Stomach (tissue), 9 donors: ENCODE data around the gene KDM3B. TPM values are rescaled to one million over a fixed set of nuclear protein-coding genes. Genes with fewer than 3 reads are reported as not detected.

Source experiments
- DNase-seq, 2 donors: peaks; one replicate each; pipeline versions ENCODE4 v3.0.0 to v3.0.0-alpha.2; 2013 to 2019
- H3K27ac ChIP-seq, 5 donors: fragments of 200-600 bp in 4 of 5; sonication (generic) in 4 of 5; one replicate each; pipeline ENCODE4 v1.5.1; 2013 to 2019; ENCODE audit warnings: mild to moderate bottlenecking in 1 of 5, moderate library complexity in 1 of 5
- H3K27me3 ChIP-seq, 3 donors: fragments of 200-600 bp; sonication (generic); one replicate each; pipeline ENCODE4 v1.5.1; 2017 to 2019; ENCODE audit warnings: mixed run types in 1 of 3
- H3K36me3 ChIP-seq, 4 donors: fragments of 200-600 bp; sonication (generic); 1 replicate in 3 of 4; 2 replicates in 1 of 4; pipeline ENCODE4 v1.5.1; 2016 to 2019
- H3K4me1 ChIP-seq, 4 donors: fragments of 200-600 bp; sonication (generic); one replicate each; pipeline ENCODE4 v1.5.1; 2016 to 2019
- H3K4me3 ChIP-seq, 4 donors: fragments of 200-600 bp; sonication (generic) in 3 of 4; one replicate each; pipeline ENCODE4 v1.5.1; 2016 to 2019; ENCODE audit warnings: mild to moderate bottlenecking in 1 of 4
- H3K9me3 ChIP-seq, 4 donors: fragments of 200-600 bp; sonication (generic); one replicate each; pipeline ENCODE4 v1.5.1; 2016 to 2019
- CTCF ChIP-seq, 7 experiments: fragments of 450-650 bp in 4 of 7; fragments of 200-600 bp in 3 of 7; sonication (generic) in 3 of 7; IDR thresholded peaks; one replicate each; pipeline ENCODE4 v1.5.1; 2016 to 2019; ENCODE audit warnings: antibody characterized with exemption in 7 of 7, control low read depth in 2 of 7, mild to moderate bottlenecking in 1 of 7
- EP300 ChIP-seq: sonication (generic); formaldehyde crosslinking; IDR thresholded peaks from one replicate; pipeline ENCODE4 v1.6.1; 2017; ENCODE audit warnings: antibody characterized with exemption
- POLR2A ChIP-seq, 4 donors: fragments of 450-650 bp; IDR thresholded peaks; one replicate each; pipeline ENCODE4 v1.6.1; 2016; ENCODE audit warnings: antibody characterized with exemption in 4 of 4, control low read depth in 2 of 4, mild to moderate bottlenecking in 1 of 4, moderate library complexity in 1 of 4
- POLR2AphosphoS5 ChIP-seq, 3 donors: sonication (generic); formaldehyde crosslinking; IDR thresholded peaks; one replicate each; pipeline ENCODE4 v1.6.1; 2016; ENCODE audit warnings: antibody characterized with exemption in 3 of 3
- WGBS, 5 donors: extraction: QIAGEN DNeasy Blood & Tissue Kit in 3 of 5; methylation state at CpG; one replicate each; pipeline versions ENCODE4 v1.1.5 to v1.1.7; 2013 to 2018; 5-methylcytosine and 5-hydroxymethylcytosine counted together
- intact Hi-C: fragments of 100-400 bp; cut with DNase I; formaldehyde crosslinking; loops from one replicate; pipeline ENCODE4 v1.15.1; 2023; ENCODE audit warnings: low total_unique reads
- polyA plus RNA-seq, 3 donors: library from polyadenylated mRNA; stranded (reverse); fragments of 200-250 nt; gene quantifications; one replicate each; pipeline ENCODE4 v1.2.3, GENCODE V29; 2013
- total RNA-seq, 5 donors: library from RNA; depleted of rRNA; stranded (reverse); fragments of >200 nt; gene quantifications; one replicate each; pipeline versions ENCODE4 v1.1.0 to v1.2.3, GENCODE V29; 2014 to 2016
- donor health status: healthy with polysubstance abuse.
- donor health status: Bipolar disorder and iron deficiency.
- donor health status: healthy.

KDM3B gene
- total and polyA plus RNA-seq, 8 donors = 12.6 to 107 (median 51.0) TPM

DNA sequence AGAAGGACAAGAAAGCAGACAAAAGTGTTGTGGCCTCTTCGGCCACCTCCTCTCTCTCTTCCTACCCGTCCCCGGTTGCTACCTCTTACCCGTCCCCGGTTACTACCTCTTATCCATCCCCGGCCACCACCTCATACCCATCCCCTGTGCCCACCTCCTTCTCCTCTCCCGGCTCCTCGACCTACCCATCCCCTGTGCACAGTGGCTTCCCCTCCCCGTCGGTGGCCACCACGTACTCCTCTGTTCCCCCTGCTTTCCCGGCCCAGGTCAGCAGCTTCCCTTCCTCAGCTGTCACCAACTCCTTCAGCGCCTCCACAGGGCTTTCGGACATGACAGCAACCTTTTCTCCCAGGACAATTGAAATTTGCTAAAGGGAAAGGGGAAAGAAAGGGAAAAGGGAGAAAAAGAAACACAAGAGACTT, 115.2 kb downstream of the KDM3B start:
- no peaks in the 10 kb centered on the region for H3K27me3 ChIP-seq
- H3K36me3 ChIP-seq = peaks cover 0 to 18% (median 13%) of the 10 kb centered on the region in 4 donors
- H3K27ac ChIP-seq = peak overlapping the region in 1 of 5 donors; percentile 98
- TF ChIP-seq EP300 = no peak
- no peak for TF ChIP-seq CTCF (IDR thresholded peaks at IDR 0.05)
- peak in 2 of 4 donors; percentile 13 to 68 for TF ChIP-seq POLR2A (IDR thresholded peaks at IDR 0.05)
- peak in 1 of 3 donors; percentile 41 for TF ChIP-seq POLR2AphosphoS5 (IDR thresholded peaks at IDR 0.05)
- H3K4me3 ChIP-seq = peak overlapping the region; percentile 83 to 90 (median 88)
- peak in 1 of 2 donors; percentile 52 for DNase-seq
- intact Hi-C loops = no loop called here
- H3K4me1 ChIP-seq = peaks cover 11 to 36% (median 35%) of the 10 kb centered on the region in 4 donors
- 87 to 95% (median 90%) methylated on average over 14 of the region's 14 CpGs for WGBS, 5 donors
- H3K9me3 ChIP-seq = no peaks in the 10 kb centered on the region

DNA sequence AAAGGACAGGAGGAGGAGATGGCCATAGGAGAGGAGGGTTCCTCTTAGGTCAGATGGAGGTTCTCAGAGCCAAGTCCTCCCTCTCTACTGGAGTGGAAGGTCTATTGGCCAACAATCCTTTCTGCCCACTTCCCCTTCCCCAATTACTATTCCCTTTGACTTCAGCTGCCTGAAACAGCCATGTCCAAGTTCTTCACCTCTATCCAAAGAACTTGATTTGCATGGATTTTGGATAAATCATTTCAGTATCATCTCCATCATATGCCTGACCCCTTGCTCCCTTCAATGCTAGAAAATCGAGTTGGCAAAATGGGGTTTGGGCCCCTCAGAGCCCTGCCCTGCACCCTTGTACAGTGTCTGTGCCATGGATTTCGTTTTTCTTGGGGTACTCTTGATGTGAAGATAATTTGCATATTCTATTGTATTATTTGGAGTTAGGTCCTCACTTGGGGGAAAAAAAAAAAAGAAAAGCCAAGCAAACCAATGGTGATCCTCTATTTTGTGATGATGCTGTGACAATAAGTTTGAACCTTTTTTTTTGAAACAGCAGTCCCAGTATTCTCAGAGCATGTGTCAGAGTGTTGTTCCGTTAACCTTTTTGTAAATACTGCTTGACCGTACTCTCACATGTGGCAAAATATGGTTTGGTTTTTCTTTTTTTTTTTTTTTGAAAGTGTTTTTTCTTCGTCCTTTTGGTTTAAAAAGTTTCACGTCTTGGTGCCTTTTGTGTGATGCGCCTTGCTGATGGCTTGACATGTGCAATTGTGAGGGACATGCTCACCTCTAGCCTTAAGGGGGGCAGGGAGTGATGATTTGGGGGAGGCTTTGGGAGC, 115.9 kb downstream of the KDM3B start:
- Histone ChIP-seq H3K4me1 (peaks cover 8 to 33% (median 32%) of the 10 kb centered on the region in 4 donors), H3K27ac (no peak overlapping the region), H3K9me3 (no peaks in the 10 kb centered on the region), H3K27me3 (no peaks in the 10 kb centered on the region), H3K4me3 (peak overlapping the region in 3 of 4 donors; percentile 87 to 90 (median 89)), H3K36me3 (peaks cover 0 to 18% (median 13%) of the 10 kb centered on the region in 4 donors)
- WGBS, 5 donors = 85 to 90% (median 86%) methylated on average over 7 of the region's 7 CpGs
- intact Hi-C loops = no loop called here
- DNase-seq = peak in 1 of 2 donors; percentile 53
- TF ChIP-seq EP300 (no peak), POLR2A (IDR thresholded peaks at IDR 0.05) (peak in 2 of 4 donors; percentile 40 to 54), CTCF (IDR thresholded peaks at IDR 0.05) (no peak), POLR2AphosphoS5 (IDR thresholded peaks at IDR 0.05) (peak in 2 of 3 donors; percentile 74 to 78)

GRCh38 chr5:138468966-138469539, 116.6 kb downstream of the KDM3B start:
- H3K27me3 ChIP-seq = no peaks in the 10 kb centered on the region
- peak overlapping the region in 1 of 5 donors; percentile 20 for H3K27ac ChIP-seq
- H3K9me3 ChIP-seq = no peaks in the 10 kb centered on the region
- intact Hi-C loops = no loop called here
- H3K4me1 ChIP-seq = peaks cover 6 to 29% (median 28%) of the 10 kb centered on the region in 4 donors
- DNase-seq = peak; percentile 51 to 78
- TF ChIP-seq CTCF (IDR thresholded peaks at IDR 0.05) (no peak), POLR2AphosphoS5 (IDR thresholded peaks at IDR 0.05) (no peak), EP300 (no peak), POLR2A (IDR thresholded peaks at IDR 0.05) (no peak)
- WGBS, 5 donors = 89 to 94% (median 91%) methylated on average over 8 of the region's 8 CpGs
- H3K36me3 ChIP-seq = peaks cover 0 to 18% (median 13%) of the 10 kb centered on the region in 4 donors
- H3K4me3 ChIP-seq = peak overlapping the region in 2 of 4 donors; percentile 89 to 90

DNA sequence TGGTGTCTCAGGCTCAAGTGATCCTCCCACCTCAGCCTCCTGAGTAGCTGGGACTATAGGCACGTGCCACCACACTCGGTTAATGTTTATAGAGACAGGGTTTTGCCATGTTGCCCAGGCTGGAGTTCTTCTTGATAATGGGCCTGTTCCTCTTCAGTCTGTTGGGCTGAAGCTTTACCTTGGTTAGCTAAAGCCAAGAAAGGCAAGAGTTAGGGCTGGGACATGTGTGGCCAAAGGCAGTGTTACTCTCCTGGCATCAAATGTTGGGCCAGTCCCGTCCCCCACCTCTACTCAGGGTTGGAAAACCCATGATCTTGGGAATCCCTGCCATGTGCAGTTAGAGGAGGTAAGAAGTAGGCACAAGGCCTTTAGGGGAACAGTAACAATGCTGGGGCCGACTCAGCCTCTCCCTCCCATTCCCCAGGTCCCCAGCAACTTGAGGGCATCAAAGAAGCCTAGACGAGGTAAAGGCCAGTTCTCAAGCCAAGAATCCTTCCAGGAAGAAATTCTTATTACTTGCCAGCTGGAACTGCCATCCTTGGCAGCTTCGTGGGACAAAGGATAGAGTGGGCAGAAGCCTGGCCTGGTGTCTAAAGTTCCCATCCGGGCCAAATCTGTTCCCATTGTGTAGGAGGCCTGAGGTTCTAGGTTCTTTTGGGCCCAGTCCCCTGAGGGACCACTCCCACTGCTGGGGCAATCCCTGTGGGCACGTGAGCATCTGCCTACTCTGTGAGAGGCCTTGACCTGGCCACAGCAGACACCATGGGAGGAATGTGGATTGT, 117.2 kb downstream of the KDM3B start:
- DNase-seq = peak; percentile 55 to 80
- 57 to 76% (median 70%) methylated on average over 7 to 8 of the region's 8 CpGs for WGBS, 5 donors
- Histone ChIP-seq H3K27me3 (no peaks in the 10 kb centered on the region), H3K27ac (peak overlapping the region in 2 of 5 donors; percentile 16 to 20), H3K4me1 (peaks cover 6 to 29% (median 28%) of the 10 kb centered on the region in 4 donors), H3K36me3 (peaks cover 0 to 18% (median 13%) of the 10 kb centered on the region in 4 donors), H3K4me3 (peak overlapping the region in 1 of 4 donors; percentile 89), H3K9me3 (no peaks in the 10 kb centered on the region)
- TF ChIP-seq POLR2AphosphoS5 (IDR thresholded peaks at IDR 0.05) (peak in 2 of 3 donors; percentile 95 to 96), CTCF (IDR thresholded peaks at IDR 0.05) (no peak), POLR2A (IDR thresholded peaks at IDR 0.05) (peak in 2 of 4 donors; percentile 20 to 23), EP300 (no peak)
- intact Hi-C loops = no loop called here
